ENCODE data around the gene MUC12. TPM values are rescaled to one million over a fixed set of nuclear protein-coding genes. Genes with fewer than 3 reads are reported as not detected.

The MUC12 gene
- polyA plus RNA-seq, 3 donors from 2014 or later = 0.96 TPM; not detected in 2

- no peak for DNase-seq
- Mint-ChIP-seq H3K27ac (no peak overlapping the region), H3K27me3 (ENCODE audit: low read depth in 3 of 3) (peaks cover 2 to 11% (median 9%) of the 10 kb centered on the region in 3 donors), H3K9me3 (no peaks in the 10 kb centered on the region), H3K36me3 (no peaks in the 10 kb centered on the region), H3K4me3 (no peak overlapping the region), H3K4me1 (no peaks in the 10 kb centered on the region)
These were observed 99.0 kb downstream of the MUC12 start for GRCh38 chr7:101068401-101068800.

Other genes with a start within 250 kb of the MUC12 start
- not detected for gene EPO, start 249.1 kb upstream of the MUC12 start, polyA plus RNA-seq
- not detected for gene ZAN, start 236.0 kb upstream of the MUC12 start, polyA plus RNA-seq
- gene EPHB4, start 142.0 kb upstream of the MUC12 start, polyA plus RNA-seq = under 1 TPM in 1 of 3 donors, not detected in 2; 0.37 TPM
- gene SLC12A9, start 116.9 kb upstream of the MUC12 start, polyA plus RNA-seq = 1 to 10 TPM; 3.2 to 5.9 (median 4.7) TPM
- gene TRIP6, start 102.2 kb upstream of the MUC12 start, polyA plus RNA-seq = under 1 TPM in 1 of 3 donors, not detected in 2; 0.11 TPM
- gene SRRT, start 94.5 kb upstream of the MUC12 start, polyA plus RNA-seq = 10 to 100 TPM; 24.9 to 73.4 (median 33.2) TPM
- 1 to 10 TPM in 1 of 3 donors, under 1 TPM in 1, not detected in 1; 0.59 to 1.1 TPM for gene UFSP1, start 79.8 kb upstream of the MUC12 start, polyA plus RNA-seq
- not detected for gene ACHE, start 73.7 kb upstream of the MUC12 start, polyA plus RNA-seq
- gene MUC3A, start 20.0 kb upstream of the MUC12 start, polyA plus RNA-seq = not detected
- gene MUC17, start 50.5 kb downstream of the MUC12 start, polyA plus RNA-seq = not detected
- gene TRIM56, start 115.9 kb downstream of the MUC12 start, polyA plus RNA-seq = 10 to 100 TPM in 1 of 3 donors, 1 to 10 TPM in 2; 1.5 to 20.6 (median 2.7) TPM
- 1 to 10 TPM in 2 of 3 donors, not detected in 1; 1.4 to 1.5 TPM for gene SERPINE1, start 157.5 kb downstream of the MUC12 start, polyA plus RNA-seq
- 1 to 10 TPM; 3.3 to 6.0 (median 3.6) TPM for gene AP1S1, start 184.9 kb downstream of the MUC12 start, polyA plus RNA-seq
- gene VGF, start 196.0 kb downstream of the MUC12 start, polyA plus RNA-seq = not detected
- not detected for gene NAT16, start 210.7 kb downstream of the MUC12 start, polyA plus RNA-seq
- not detected for gene MOGAT3, start 231.5 kb downstream of the MUC12 start, polyA plus RNA-seq
- gene PLOD3, start 248.0 kb downstream of the MUC12 start, polyA plus RNA-seq = 10 to 100 TPM; 19.6 to 28.6 (median 26.6) TPM
- 100 to 1,000 TPM in 2 of 3 donors, 10 to 100 TPM in 1; 88.2 to 135 (median 116) TPM for gene ZNHIT1, start 248.6 kb downstream of the MUC12 start, polyA plus RNA-seq